ENCODE results near the gene HNRNPAB.
"Not testable (repeated sequence)": the region's sequence is repeated elsewhere in the genome, so short reads cannot be mapped to it uniquely, and the experiment has no call there.

HNRNPAB gene

GRCh38 chr5:178247481-178248456, 43.4 kb downstream of the HNRNPAB start:
- DNase-seq, result peak; percentile 31

GRCh38 chr5:178248750-178249149, 44.4 kb downstream of the HNRNPAB start:
- no peak for DNase-seq

- DNase-seq, result no peak
Measured at GRCh38 chr5:178249191-178249989, 45.1 kb downstream of the HNRNPAB start.

- DNase-seq, result no peak
Measured at GRCh38 chr5:178250263-178250662, 45.9 kb downstream of the HNRNPAB start.

- DNase-seq, result no peak
Measured at GRCh38 chr5:178252258-178252657, 47.9 kb downstream of the HNRNPAB start.

- DNase-seq, result not testable (repeated sequence)
Measured at GRCh38 chr5:178253632-178254031, 49.3 kb downstream of the HNRNPAB start.

- no peak for DNase-seq
Measured at GRCh38 chr5:178256746-178257145, 52.4 kb downstream of the HNRNPAB start.

GRCh38 chr5:178257650-178258049, 53.3 kb downstream of the HNRNPAB start:
- DNase-seq, result no peak

GRCh38 chr5:178259623-178260536, 55.5 kb downstream of the HNRNPAB start:
- DNase-seq, result no peak
